OCI-LY1 (cell line): ENCODE measurements around the gene TRIM62.

Source experiments
- CTCF ChIP-seq: fragments of 200-600 bp; sonication (generic), shearing (Covaris generic); IDR thresholded peaks from 2 replicates; pipeline ENCODE4 v1.5.1; 2017; ENCODE audit warnings: mild to moderate bottlenecking, antibody characterized with exemption, low read length, moderate library complexity, mixed read lengths
- EZH2 ChIP-seq: fragments of 200-600 bp; sonication (generic), shearing (Covaris generic); IDR thresholded peaks from 2 replicates; pipeline ENCODE4 v1.8.0; 2017; ENCODE audit warnings: borderline replicate concordance, mixed run types, mild to moderate bottlenecking, antibody characterized with exemption, low read length, moderate library complexity, mixed read lengths

GRCh38 chr1:33182896-33183295, 1.1 kb upstream of the TRIM62 start:
- TF ChIP-seq CTCF (no peak), EZH2 (no peak)
